Neural progenitor cell (in vitro differentiated cells): ENCODE data around the gene KIDINS220.

ENCODE experiments used
- EZH2 ChIP-seq: fragments of 200-600 bp; sonication (generic); IDR thresholded peaks from 2 replicates; pipeline ENCODE4 v1.6.1; 2017; ENCODE audit warnings: antibody characterized with exemption, mild to moderate bottlenecking, moderate library complexity
- TF ChIP-seq, protein P1 (sequence below): fragments of 200-600 bp; sonication (generic); IDR thresholded peaks from 2 replicates; pipeline ENCODE4 v1.5.1; 2017; ENCODE audit warnings: antibody characterized with exemption, mild to moderate bottlenecking

- TF ChIP-seq EZH2: no peak
- TF ChIP-seq, protein P1, sequence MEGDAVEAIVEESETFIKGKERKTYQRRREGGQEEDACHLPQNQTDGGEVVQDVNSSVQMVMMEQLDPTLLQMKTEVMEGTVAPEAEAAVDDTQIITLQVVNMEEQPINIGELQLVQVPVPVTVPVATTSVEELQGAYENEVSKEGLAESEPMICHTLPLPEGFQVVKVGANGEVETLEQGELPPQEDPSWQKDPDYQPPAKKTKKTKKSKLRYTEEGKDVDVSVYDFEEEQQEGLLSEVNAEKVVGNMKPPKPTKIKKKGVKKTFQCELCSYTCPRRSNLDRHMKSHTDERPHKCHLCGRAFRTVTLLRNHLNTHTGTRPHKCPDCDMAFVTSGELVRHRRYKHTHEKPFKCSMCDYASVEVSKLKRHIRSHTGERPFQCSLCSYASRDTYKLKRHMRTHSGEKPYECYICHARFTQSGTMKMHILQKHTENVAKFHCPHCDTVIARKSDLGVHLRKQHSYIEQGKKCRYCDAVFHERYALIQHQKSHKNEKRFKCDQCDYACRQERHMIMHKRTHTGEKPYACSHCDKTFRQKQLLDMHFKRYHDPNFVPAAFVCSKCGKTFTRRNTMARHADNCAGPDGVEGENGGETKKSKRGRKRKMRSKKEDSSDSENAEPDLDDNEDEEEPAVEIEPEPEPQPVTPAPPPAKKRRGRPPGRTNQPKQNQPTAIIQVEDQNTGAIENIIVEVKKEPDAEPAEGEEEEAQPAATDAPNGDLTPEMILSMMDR: no peak
These were observed 13.6 kb upstream of the KIDINS220 start for GRCh38 chr2:8850845-8851487.
